GM12878 (cell line): Measurements from ENCODE around the gene ZNF267. TPM values are rescaled to one million over a fixed set of nuclear protein-coding genes. Genes with fewer than 3 reads are reported as not detected.

Experiments
- BCL3 ChIP-seq: IDR thresholded peaks from 2 replicates; pipeline ENCODE4 v1.6.1; 2011; ENCODE audit warnings: borderline replicate concordance, low read depth, mild to moderate bottlenecking, moderate library complexity, low read length; ENCODE audit not compliant: insufficient read depth, poor library complexity, severe bottlenecking
- EGR1 ChIP-seq, 2 experiments: IDR thresholded peaks; 1 replicate in 1 of 2; 2 replicates in 1 of 2; pipeline ENCODE4 v1.6.1; 2011 to 2012; ENCODE audit warnings: low read depth in 2 of 2, low read length in 2 of 2, borderline replicate concordance in 1 of 2, mild to moderate bottlenecking in 1 of 2, moderate library complexity in 1 of 2
- EP300 ChIP-seq, 2 experiments: fragments of 150-350 bp in 1 of 2; IDR thresholded peaks; 2 replicates each; pipeline ENCODE4 v1.6.1; 2011 to 2012; ENCODE audit warnings: low read depth in 2 of 2, low read length in 2 of 2, borderline replicate concordance in 1 of 2, improper control_type of control experiment in 1 of 2, inconsistent platforms in 1 of 2; ENCODE audit not compliant: control insufficient read depth in 1 of 2
- FOXM1 ChIP-seq: IDR thresholded peaks from 2 replicates; pipeline ENCODE4 v1.6.1; 2012; ENCODE audit warnings: low read depth, mild to moderate bottlenecking, inconsistent platforms, low read length, moderate library complexity
- IRF4 ChIP-seq: IDR thresholded peaks from 2 replicates; pipeline ENCODE4 v1.6.1; 2011; ENCODE audit warnings: low read depth, low read length
- JUNB ChIP-seq: IDR thresholded peaks from 2 replicates; pipeline ENCODE4 v1.6.1; 2016; ENCODE audit warnings: antibody characterized with exemption, mild to moderate bottlenecking
- KLF5 ChIP-seq: fragments of 450-650 bp; IDR thresholded peaks from 2 replicates; pipeline ENCODE4 v1.6.1; 2014; ENCODE audit warnings: mild to moderate bottlenecking; ENCODE audit not compliant: partially characterized antibody
- MEF2A ChIP-seq: IDR thresholded peaks from 2 replicates; pipeline ENCODE4 v1.6.1; 2011; ENCODE audit warnings: low read depth, mild to moderate bottlenecking, low read length, moderate library complexity; ENCODE audit not compliant: insufficient read depth
- MLLT1 ChIP-seq: fragments of 450-650 bp; IDR thresholded peaks from 2 replicates; pipeline ENCODE4 v1.6.1; 2016; ENCODE audit warnings: mild to moderate bottlenecking
- MXI1 ChIP-seq: fragments of 150-350 bp; IDR thresholded peaks from 2 replicates; pipeline ENCODE4 v1.6.1; 2011; ENCODE audit warnings: low read depth, mild to moderate bottlenecking, inconsistent platforms, low read length, improper control_type of control experiment
- NBN ChIP-seq: fragments of 450-650 bp; IDR thresholded peaks from 2 replicates; pipeline ENCODE4 v1.6.1; 2016
- NFYB ChIP-seq: IDR thresholded peaks from 2 replicates; pipeline ENCODE4 v1.6.1; 2011; ENCODE audit warnings: low read depth, mild to moderate bottlenecking, low read length, improper control_type of control experiment, moderate library complexity; ENCODE audit not compliant: insufficient read depth
- PRDM15 ChIP-seq: fragments of 450-650 bp; formaldehyde crosslinking; IDR thresholded peaks from 2 replicates; pipeline ENCODE4 v1.4.0; 2020; ENCODE audit warnings: mild to moderate bottlenecking, moderate library complexity
- RCOR1 ChIP-seq: conservative IDR thresholded peaks from 2 replicates; pipeline ENCODE4 v1.6.1; 2012; ENCODE audit warnings: low read depth, low read length, improper control_type of control experiment
- RFX5 ChIP-seq: IDR thresholded peaks from 2 replicates; pipeline ENCODE4 v1.6.1; 2011; ENCODE audit warnings: low read depth, low read length, improper control_type of control experiment
- SMC3 ChIP-seq: IDR thresholded peaks from 2 replicates; pipeline ENCODE4 v1.6.1; 2011; ENCODE audit warnings: low read length, improper control_type of control experiment, borderline replicate concordance
- SUPT20H ChIP-seq: IDR thresholded peaks from 2 replicates; pipeline ENCODE4 v1.6.1; 2011; ENCODE audit warnings: low read depth, mild to moderate bottlenecking, low read length, moderate library complexity, borderline replicate concordance; ENCODE audit not compliant: control insufficient read depth
- TARDBP ChIP-seq: IDR thresholded peaks from 2 replicates; pipeline ENCODE4 v1.6.1; 2016; ENCODE audit warnings: borderline replicate concordance
- TCF7 ChIP-seq: IDR thresholded peaks from 2 replicates; pipeline ENCODE4 v1.6.1; 2014; ENCODE audit warnings: antibody characterized with exemption, borderline replicate concordance
- ZNF217 ChIP-seq: fragments of 450-650 bp; IDR thresholded peaks from 2 replicates; pipeline ENCODE4 v1.6.1; 2017; ENCODE audit warnings: antibody characterized with exemption, mild to moderate bottlenecking
- polyA plus RNA-seq, 11 experiments: library from polyadenylated mRNA; depleted of rRNA in 4 of 11; unstranded in 6 of 11; stranded (reverse) in 5 of 11; fragments of >200 nt; fragmentation: Nextera tagmentation in 4 of 11; fragmentation: Illumina TruSeq in 1 of 11; extraction: Ambion mirVana in 4 of 11; extraction: Trizol in 1 of 11; gene quantifications; 1 replicate in 1 of 11; 2 replicates in 10 of 11; pipeline versions ENCODE4 v1.2.1 to v1.2.3, GENCODE V29; 2011 to 2016; ENCODE audit warnings: inconsistent platforms in 2 of 11, missing spikeins in 2 of 11, low read depth in 1 of 11
- total RNA-seq, 4 experiments: library from RNA; depleted of rRNA in 3 of 4; stranded (reverse); fragments of >200 nt in 3 of 4; fragmentation: Illumina TruSeq in 1 of 4; extraction: Trizol in 1 of 4; gene quantifications; 2 replicates each; pipeline versions ENCODE4 v1.2.1 to v1.2.3, GENCODE V29; 2013 to 2021
- TF ChIP-seq, protein P1 (sequence below): fragments of 450-650 bp; IDR thresholded peaks from 2 replicates; pipeline ENCODE4 v1.6.1; 2017; ENCODE audit warnings: mild to moderate bottlenecking, low read depth, inconsistent platforms; ENCODE audit not compliant: poor library complexity, severe bottlenecking

Gene ZNF267
- total and polyA plus RNA-seq, 10 of the 15 experiments (the other 5 are each of a cell fraction or from before 2014, with no cell fraction given): 16.3 to 54.6 (median 29.6) TPM

GRCh38 chr16:31874366-31875111 is 932 bp downstream of the ZNF267 start (continued):
- no peak for TF ChIP-seq PRDM15 (CRISPR knock-in tag)
- peak; percentile 93 to 94 for TF ChIP-seq EP300 (IDR thresholded peaks at IDR 0.05; ENCODE audit: borderline replicate concordance in 1 of 2, control insufficient read depth in 1 of 2, low read depth in 2 of 2, low read length in 2 of 2)
- TF ChIP-seq NBN: no peak
- TF ChIP-seq TARDBP: no peak
- TF ChIP-seq RCOR1: no peak; the same call in 1 of the 2 replicates
- TF ChIP-seq EGR1 (IDR thresholded peaks at IDR 0.05; ENCODE audit: borderline replicate concordance in 1 of 2, low read depth in 2 of 2, low read length in 2 of 2): no peak
- no peak for TF ChIP-seq SUPT20H
- TF ChIP-seq MXI1: 0 out of 2 replicates have a peak, but pooled peaks have one; percentile 31
- TF ChIP-seq JUNB: peak; percentile 55
- peak; percentile 56; the same call in 1 of the 2 replicates for TF ChIP-seq MEF2A
- TF ChIP-seq FOXM1: peak; percentile 88
- TF ChIP-seq TCF7: no peak; the same call in 1 of the 2 replicates
- peak; percentile 53 for TF ChIP-seq BCL3
- no peak for TF ChIP-seq SMC3
- no peak for TF ChIP-seq RFX5
- TF ChIP-seq NFYB: no peak
- no peak for TF ChIP-seq ZNF217
- peak; percentile 66 for TF ChIP-seq IRF4
- TF ChIP-seq KLF5: peak; percentile 27
- TF ChIP-seq, protein P1, sequence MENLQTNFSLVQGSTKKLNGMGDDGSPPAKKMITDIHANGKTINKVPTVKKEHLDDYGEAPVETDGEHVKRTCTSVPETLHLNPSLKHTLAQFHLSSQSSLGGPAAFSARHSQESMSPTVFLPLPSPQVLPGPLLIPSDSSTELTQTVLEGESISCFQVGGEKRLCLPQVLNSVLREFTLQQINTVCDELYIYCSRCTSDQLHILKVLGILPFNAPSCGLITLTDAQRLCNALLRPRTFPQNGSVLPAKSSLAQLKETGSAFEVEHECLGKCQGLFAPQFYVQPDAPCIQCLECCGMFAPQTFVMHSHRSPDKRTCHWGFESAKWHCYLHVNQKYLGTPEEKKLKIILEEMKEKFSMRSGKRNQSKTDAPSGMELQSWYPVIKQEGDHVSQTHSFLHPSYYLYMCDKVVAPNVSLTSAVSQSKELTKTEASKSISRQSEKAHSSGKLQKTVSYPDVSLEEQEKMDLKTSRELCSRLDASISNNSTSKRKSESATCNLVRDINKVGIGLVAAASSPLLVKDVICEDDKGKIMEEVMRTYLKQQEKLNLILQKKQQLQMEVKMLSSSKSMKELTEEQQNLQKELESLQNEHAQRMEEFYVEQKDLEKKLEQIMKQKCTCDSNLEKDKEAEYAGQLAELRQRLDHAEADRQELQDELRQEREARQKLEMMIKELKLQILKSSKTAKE: peak; percentile 84
- TF ChIP-seq MLLT1: peak; percentile 74
